ENCODE data around the gene NYAP1.
A peak's percentile ranks its signal among the peaks of the same experiment; 100 is the strongest.

Gene NYAP1

GRCh38 chr7:100472854-100473499, 10.8 kb upstream of the NYAP1 start:
- H3K9ac ChIP-seq (ENCODE audit: low read length): no peak overlapping the region
- H2BK5ac ChIP-seq (ENCODE audit: low read depth, low read length, poor library complexity): no peak overlapping the region
- H3K4me2 ChIP-seq (ENCODE audit: low read length): no peak overlapping the region
- no peak overlapping the region for H4K12ac ChIP-seq (ENCODE audit: low read depth, low read length)
- no peaks in the 10 kb centered on the region for H3K27me3 ChIP-seq (ENCODE audit: insufficient read depth, low read length)
- H4K91ac ChIP-seq (ENCODE audit: low read depth, low read length): no peak overlapping the region
- no peak overlapping the region for H3K4ac ChIP-seq (ENCODE audit: low read depth, low read length)
- H3K79me1 ChIP-seq (ENCODE audit: low read length): no peaks in the 10 kb centered on the region
- H3K27ac ChIP-seq (ENCODE audit: low read depth, low read length): no peak overlapping the region
- H3K4me3 ChIP-seq (ENCODE audit: low read depth, low read length): no peak overlapping the region
- H4K8ac ChIP-seq (ENCODE audit: low read depth, low read length): no peak overlapping the region
- peaks cover 27 to 36% of the 10 kb centered on the region in 2 experiments for H3K36me3 ChIP-seq (ENCODE audit: control insufficient read depth in 1 of 2, insufficient read depth in 2 of 2, low read length in 2 of 2)
- H2AFZ ChIP-seq (ENCODE audit: insufficient read depth, low read length, poor library complexity): no peak overlapping the region
- no peak overlapping the region for H3K14ac ChIP-seq (ENCODE audit: low read length)
- H2AK5ac ChIP-seq (ENCODE audit: low read length): no peak overlapping the region
- peaks cover 13 to 18% of the 10 kb centered on the region in 2 experiments for H3K4me1 ChIP-seq (ENCODE audit: control insufficient read depth in 1 of 2, insufficient read depth in 2 of 2, low read length in 2 of 2)
- no peak overlapping the region for H2BK120ac ChIP-seq (ENCODE audit: insufficient read depth, low read length, poor library complexity)
- WGBS (ENCODE audit: extremely low coverage, insufficient coverage, insufficient read length): no CpG with 5 or more reads among the region's 14 CpGs
- H2BK12ac ChIP-seq (ENCODE audit: low read length): no peak overlapping the region
- H3K18ac ChIP-seq (ENCODE audit: low read length): no peak overlapping the region
- peak in 1 of 2 donors; percentile 14 for DNase-seq
- no peak overlapping the region for H3K23ac ChIP-seq (ENCODE audit: low read length)
- peaks cover 7% of the 10 kb centered on the region for H3K79me2 ChIP-seq (ENCODE audit: control insufficient read depth, insufficient read depth, low read length, poor library complexity)
- no peaks in the 10 kb centered on the region for H3K9me3 ChIP-seq (ENCODE audit: insufficient read depth, low read depth, low read length)

- no peak for DNase-seq
- Histone ChIP-seq H2BK5ac (ENCODE audit: low read depth, low read length, poor library complexity) (no peak overlapping the region), H3K9me3 (ENCODE audit: insufficient read depth, low read depth, low read length) (no peaks in the 10 kb centered on the region), H3K27me3 (ENCODE audit: insufficient read depth, low read length) (no peaks in the 10 kb centered on the region), H2BK12ac (ENCODE audit: low read length) (no peak overlapping the region), H2BK120ac (ENCODE audit: insufficient read depth, low read length, poor library complexity) (no peak overlapping the region), H3K4me3 (ENCODE audit: low read depth, low read length) (no peak overlapping the region), H2AK5ac (ENCODE audit: low read length) (no peak overlapping the region), H4K91ac (ENCODE audit: low read depth, low read length) (no peak overlapping the region), H3K23ac (ENCODE audit: low read length) (no peak overlapping the region), H2AFZ (ENCODE audit: insufficient read depth, low read length, poor library complexity) (no peak overlapping the region), H4K12ac (ENCODE audit: low read depth, low read length) (no peak overlapping the region), H3K79me2 (ENCODE audit: control insufficient read depth, insufficient read depth, low read length, poor library complexity) (peaks cover 15% of the 10 kb centered on the region), H3K18ac (ENCODE audit: low read length) (no peak overlapping the region), H4K8ac (ENCODE audit: low read depth, low read length) (no peak overlapping the region), H3K79me1 (ENCODE audit: low read length) (peaks cover 10% of the 10 kb centered on the region), H3K36me3 (ENCODE audit: control insufficient read depth in 1 of 2, insufficient read depth in 2 of 2, low read length in 2 of 2) (peaks cover 24 to 29% of the 10 kb centered on the region in 2 experiments), H3K4me1 (ENCODE audit: control insufficient read depth in 1 of 2, insufficient read depth in 2 of 2, low read length in 2 of 2) (peaks cover 13 to 18% of the 10 kb centered on the region in 2 experiments), H3K4ac (ENCODE audit: low read depth, low read length) (no peak overlapping the region), H3K9ac (ENCODE audit: low read length) (no peak overlapping the region), H3K27ac (ENCODE audit: low read depth, low read length) (no peak overlapping the region), H3K14ac (ENCODE audit: low read length) (no peak overlapping the region), H3K4me2 (ENCODE audit: low read length) (no peak overlapping the region)
- no CpG with 5 or more reads among the region's 9 CpGs for WGBS (ENCODE audit: extremely low coverage, insufficient coverage, insufficient read length)
Measured at GRCh38 chr7:100475549-100475948, 8.2 kb upstream of the NYAP1 start.

- Histone ChIP-seq H4K12ac (ENCODE audit: low read depth, low read length) (no peak overlapping the region), H3K4ac (ENCODE audit: low read depth, low read length) (no peak overlapping the region), H3K79me2 (ENCODE audit: control insufficient read depth, insufficient read depth, low read length, poor library complexity) (peaks cover 15% of the 10 kb centered on the region), H3K4me2 (ENCODE audit: low read length) (peak overlapping the region; percentile 29), H3K4me3 (ENCODE audit: low read depth, low read length) (no peak overlapping the region), H3K9ac (ENCODE audit: low read length) (no peak overlapping the region), H2BK5ac (ENCODE audit: low read depth, low read length, poor library complexity) (no peak overlapping the region), H2BK120ac (ENCODE audit: insufficient read depth, low read length, poor library complexity) (no peak overlapping the region), H3K9me3 (ENCODE audit: insufficient read depth, low read depth, low read length) (no peaks in the 10 kb centered on the region), H3K23ac (ENCODE audit: low read length) (no peak overlapping the region), H2AFZ (ENCODE audit: insufficient read depth, low read length, poor library complexity) (no peak overlapping the region), H3K36me3 (ENCODE audit: control insufficient read depth in 1 of 2, insufficient read depth in 2 of 2, low read length in 2 of 2) (peaks cover 20 to 25% of the 10 kb centered on the region in 2 experiments), H2AK5ac (ENCODE audit: low read length) (no peak overlapping the region), H3K79me1 (ENCODE audit: low read length) (peaks cover 10% of the 10 kb centered on the region), H3K14ac (ENCODE audit: low read length) (no peak overlapping the region), H3K4me1 (ENCODE audit: control insufficient read depth in 1 of 2, insufficient read depth in 2 of 2, low read length in 2 of 2) (peaks cover 13 to 18% of the 10 kb centered on the region in 2 experiments), H4K91ac (ENCODE audit: low read depth, low read length) (no peak overlapping the region), H3K27ac (ENCODE audit: low read depth, low read length) (no peak overlapping the region), H2BK12ac (ENCODE audit: low read length) (no peak overlapping the region), H4K8ac (ENCODE audit: low read depth, low read length) (no peak overlapping the region), H3K27me3 (ENCODE audit: insufficient read depth, low read length) (no peaks in the 10 kb centered on the region), H3K18ac (ENCODE audit: low read length) (no peak overlapping the region)
- WGBS (ENCODE audit: extremely low coverage, insufficient coverage, insufficient read length): no CpG with 5 or more reads among the region's 6 CpGs
- no peak for DNase-seq
Measured at GRCh38 chr7:100476101-100476780, 7.5 kb upstream of the NYAP1 start.

GRCh38 chr7:100476903-100477870, 6.5 kb upstream of the NYAP1 start:
- DNase-seq: no peak

More at GRCh38 chr7:100476903-100477870, 6.5 kb upstream of the NYAP1 start:
- Histone ChIP-seq H2BK12ac (ENCODE audit: low read length) (peak overlapping the region; percentile 15), H3K79me1 (ENCODE audit: low read length) (peaks cover 10% of the 10 kb centered on the region), H3K14ac (ENCODE audit: low read length) (no peak overlapping the region), H3K18ac (ENCODE audit: low read length) (peak overlapping the region; percentile 37), H4K12ac (ENCODE audit: low read depth, low read length) (no peak overlapping the region), H4K8ac (ENCODE audit: low read depth, low read length) (peak overlapping the region; percentile 37), H2BK5ac (ENCODE audit: low read depth, low read length, poor library complexity) (no peak overlapping the region), H4K91ac (ENCODE audit: low read depth, low read length) (peak overlapping the region; percentile 31), H3K23ac (ENCODE audit: low read length) (no peak overlapping the region), H3K4me2 (ENCODE audit: low read length) (peak overlapping the region; percentile 74), H3K79me2 (ENCODE audit: control insufficient read depth, insufficient read depth, low read length, poor library complexity) (peaks cover 15% of the 10 kb centered on the region), H3K4me3 (ENCODE audit: low read depth, low read length) (no peak overlapping the region), H3K9me3 (ENCODE audit: insufficient read depth, low read depth, low read length) (no peaks in the 10 kb centered on the region), H2AFZ (ENCODE audit: insufficient read depth, low read length, poor library complexity) (no peak overlapping the region), H3K4me1 (ENCODE audit: control insufficient read depth in 1 of 2, insufficient read depth in 2 of 2, low read length in 2 of 2) (peaks cover 13 to 18% of the 10 kb centered on the region in 2 experiments), H2BK120ac (ENCODE audit: insufficient read depth, low read length, poor library complexity) (peak overlapping the region; percentile 31), H3K9ac (ENCODE audit: low read length) (peak overlapping the region; percentile 42), H3K4ac (ENCODE audit: low read depth, low read length) (peak overlapping the region; percentile 60), H3K27ac (ENCODE audit: low read depth, low read length) (no peak overlapping the region), H2AK5ac (ENCODE audit: low read length) (peak overlapping the region; percentile 80), H3K27me3 (ENCODE audit: insufficient read depth, low read length) (no peaks in the 10 kb centered on the region), H3K36me3 (ENCODE audit: control insufficient read depth in 1 of 2, insufficient read depth in 2 of 2, low read length in 2 of 2) (peaks cover 17 to 21% of the 10 kb centered on the region in 2 experiments)
- no CpG with 5 or more reads among the region's 30 CpGs for WGBS (ENCODE audit: extremely low coverage, insufficient coverage, insufficient read length)

Measured in trophoblast cell (in vitro differentiated cells and primary cell).